ENCODE results near the gene RAB3IP.

GRCh38 chr12:69843608-69844007 is 104.9 kb downstream of the RAB3IP start:
- TF ChIP-seq CTCF (IDR thresholded peaks at IDR 0.05) (no peak), POLR2A (IDR thresholded peaks at IDR 0.05) (no peak)
